Activated T-helper 1 cell treated with anti-CD3 and anti-CD28 coated beads, Interleukin-2, amount 50 U/mL, for 16 hours (primary cell): ENCODE results near the gene HRCT1.

Experiments used
- DNase-seq, 2 donors: peaks; one replicate each; pipeline ENCODE4 v3.0.0-alpha.2; 2020; ENCODE audit warnings: low read depth in 1 of 2, low spot score in 1 of 2

Gene HRCT1

GRCh38 chr9:35940458-35941407, 34.7 kb downstream of the HRCT1 start:
- no peak for DNase-seq

GRCh38 chr9:35942286-35942685, 36.3 kb downstream of the HRCT1 start:
- no peak for DNase-seq

- DNase-seq, result no peak
Observed at GRCh38 chr9:35944173-35944572, 38.2 kb downstream of the HRCT1 start.

- no peak for DNase-seq
Observed at GRCh38 chr9:35944841-35945240, 38.8 kb downstream of the HRCT1 start.

GRCh38 chr9:35945341-35946018, 39.5 kb downstream of the HRCT1 start:
- DNase-seq, result peak; percentile 27 to 45

- DNase-seq, result no peak
Observed at GRCh38 chr9:35948451-35948850, 42.4 kb downstream of the HRCT1 start.

GRCh38 chr9:35948901-35949318, 42.9 kb downstream of the HRCT1 start:
- DNase-seq, result no peak

GRCh38 chr9:35951736-35952135, 45.7 kb downstream of the HRCT1 start:
- DNase-seq, result no peak

- no peak for DNase-seq
Observed at GRCh38 chr9:35952526-35953191, 46.7 kb downstream of the HRCT1 start.

GRCh38 chr9:35954942-35955546, 49.0 kb downstream of the HRCT1 start:
- DNase-seq, result no peak

- DNase-seq, result no peak
Observed at GRCh38 chr9:35956651-35957050, 50.6 kb downstream of the HRCT1 start.
